Subcutaneous abdominal adipose tissue (tissue), 5 donors: ENCODE data around the gene SYNE2.
"Not testable (repeated sequence)": the region's sequence is repeated elsewhere in the genome, so short reads cannot be mapped to it uniquely, and the experiment has no call there.

Experiments used
- H3K27ac ChIP-seq: one replicate; pipeline ENCODE4 v1.7.0; 2013; ENCODE audit warnings: low read depth, mild to moderate bottlenecking, inconsistent platforms, low read length, moderate library complexity
- H3K27me3 ChIP-seq, 5 donors: one replicate each; pipeline ENCODE4 v1.7.0; 2013; ENCODE audit warnings: low read length in 5 of 5, inconsistent platforms in 1 of 5; ENCODE audit not compliant: control insufficient read depth in 5 of 5, insufficient read depth in 4 of 5
- H3K36me3 ChIP-seq, 5 donors: one replicate each; pipeline ENCODE4 v1.7.0; 2013; ENCODE audit warnings: low read length in 5 of 5; ENCODE audit not compliant: control insufficient read depth in 5 of 5, insufficient read depth in 5 of 5
- H3K4me1 ChIP-seq, 5 donors: one replicate each; pipeline ENCODE4 v1.7.0; 2013; ENCODE audit warnings: low read length in 5 of 5, mild to moderate bottlenecking in 3 of 5, moderate library complexity in 1 of 5; ENCODE audit not compliant: control insufficient read depth in 5 of 5, insufficient read depth in 5 of 5
- H3K4me3 ChIP-seq, 5 donors: one replicate each; pipeline ENCODE4 v1.7.0; 2013; ENCODE audit warnings: low read length in 5 of 5, low read depth in 1 of 5
- H3K9ac ChIP-seq, 5 donors: one replicate each; pipeline ENCODE4 v1.7.0; 2013; ENCODE audit warnings: low read length in 5 of 5, mild to moderate bottlenecking in 4 of 5, moderate library complexity in 3 of 5
- H3K9me3 ChIP-seq, 5 donors: one replicate each; pipeline ENCODE4 v1.7.0; 2013; ENCODE audit warnings: low read length in 5 of 5; ENCODE audit not compliant: control insufficient read depth in 5 of 5
- donor health status: healthy.
- donor health status: healthy.
- donor health status: healthy.
- donor health status: healthy.
- donor health status: healthy.

Gene SYNE2

GRCh38 chr14:64201296-64201695, 348.5 kb downstream of the SYNE2 start:
- H3K9ac ChIP-seq = no peak overlapping the region
- peaks cover 8 to 39% (median 30%) of the 10 kb centered on the region in 5 donors for H3K4me1 ChIP-seq
- no peaks in the 10 kb centered on the region for H3K9me3 ChIP-seq
- no peaks in the 10 kb centered on the region for H3K27me3 ChIP-seq
- no peak overlapping the region for H3K27ac ChIP-seq
- no peak overlapping the region for H3K4me3 ChIP-seq
- H3K36me3 ChIP-seq = peaks cover 0 to 16% (median 9%) of the 10 kb centered on the region in 5 donors

- no peak overlapping the region for H3K4me3 ChIP-seq
- no peak overlapping the region for H3K27ac ChIP-seq
- no peak overlapping the region for H3K9ac ChIP-seq
- H3K4me1 ChIP-seq = peaks cover 6 to 32% (median 23%) of the 10 kb centered on the region in 5 donors
- no peaks in the 10 kb centered on the region for H3K9me3 ChIP-seq
- no peaks in the 10 kb centered on the region for H3K27me3 ChIP-seq
- H3K36me3 ChIP-seq = peaks cover 0 to 16% (median 9%) of the 10 kb centered on the region in 5 donors
These were observed 349.2 kb downstream of the SYNE2 start for GRCh38 chr14:64201921-64202545.

- Histone ChIP-seq H3K27ac (no peak overlapping the region), H3K9me3 (no peaks in the 10 kb centered on the region), H3K4me3 (no peak overlapping the region), H3K36me3 (peaks cover 0 to 16% (median 9%) of the 10 kb centered on the region in 5 donors), H3K4me1 (peaks cover 6 to 28% (median 18%) of the 10 kb centered on the region in 5 donors), H3K9ac (no peak overlapping the region), H3K27me3 (no peaks in the 10 kb centered on the region)
These were observed 349.9 kb downstream of the SYNE2 start for GRCh38 chr14:64202716-64203115.

- Histone ChIP-seq H3K36me3 (peaks cover 0 to 22% (median 16%) of the 10 kb centered on the region in 5 donors), H3K27me3 (no peaks in the 10 kb centered on the region), H3K9ac (no peak overlapping the region), H3K4me3 (no peak overlapping the region), H3K27ac (no peak overlapping the region), H3K4me1 (peaks cover 6 to 24% (median 18%) of the 10 kb centered on the region in 5 donors), H3K9me3 (no peaks in the 10 kb centered on the region)
These were observed 350.7 kb downstream of the SYNE2 start for GRCh38 chr14:64203366-64204006.

GRCh38 chr14:64208261-64208660, 355.5 kb downstream of the SYNE2 start:
- no peak overlapping the region for H3K4me3 ChIP-seq
- H3K9me3 ChIP-seq = no peaks in the 10 kb centered on the region
- H3K36me3 ChIP-seq = peaks cover 0 to 57% (median 54%) of the 10 kb centered on the region in 5 donors
- no peak overlapping the region for H3K27ac ChIP-seq
- H3K4me1 ChIP-seq = no peaks in the 10 kb centered on the region
- no peak overlapping the region for H3K9ac ChIP-seq
- H3K27me3 ChIP-seq = no peaks in the 10 kb centered on the region

GRCh38 chr14:64208981-64209380, 356.2 kb downstream of the SYNE2 start:
- Histone ChIP-seq H3K27ac (no peak overlapping the region), H3K36me3 (peaks cover 0 to 60% (median 58%) of the 10 kb centered on the region in 5 donors), H3K9me3 (no peaks in the 10 kb centered on the region), H3K4me1 (no peaks in the 10 kb centered on the region), H3K9ac (no peak overlapping the region), H3K27me3 (no peaks in the 10 kb centered on the region), H3K4me3 (no peak overlapping the region)

- H3K4me3 ChIP-seq = no peak overlapping the region
- peaks cover 0 to 66% (median 64%) of the 10 kb centered on the region in 5 donors for H3K36me3 ChIP-seq
- no peaks in the 10 kb centered on the region for H3K4me1 ChIP-seq
- H3K27me3 ChIP-seq = no peaks in the 10 kb centered on the region
- H3K9ac ChIP-seq = no peak overlapping the region
- H3K9me3 ChIP-seq = no peaks in the 10 kb centered on the region
- no peak overlapping the region for H3K27ac ChIP-seq
These were observed 356.8 kb downstream of the SYNE2 start for GRCh38 chr14:64209444-64210131.

GRCh38 chr14:64210216-64210615, 357.4 kb downstream of the SYNE2 start:
- Histone ChIP-seq H3K36me3 (peaks cover 0 to 72% (median 70%) of the 10 kb centered on the region in 5 donors), H3K4me3 (no peak overlapping the region), H3K27ac (no peak overlapping the region)

GRCh38 chr14:64210912-64211311, 358.1 kb downstream of the SYNE2 start:
- peaks cover 0 to 79% (median 77%) of the 10 kb centered on the region in 5 donors for H3K36me3 ChIP-seq
- not testable (repeated sequence) for H3K4me3 ChIP-seq, H3K4me1 ChIP-seq, H3K27ac ChIP-seq, H3K27me3 ChIP-seq, H3K9ac ChIP-seq, H3K9me3 ChIP-seq

More at GRCh38 chr14:64210216-64210615, 357.4 kb downstream of the SYNE2 start:
- no peaks in the 10 kb centered on the region for H3K4me1 ChIP-seq
- no peaks in the 10 kb centered on the region for H3K9me3 ChIP-seq
- no peaks in the 10 kb centered on the region for H3K27me3 ChIP-seq
- no peak overlapping the region for H3K9ac ChIP-seq

- peaks cover 0 to 96% (median 86%) of the 10 kb centered on the region in 5 donors for H3K36me3 ChIP-seq
- H3K27ac ChIP-seq = no peak overlapping the region
- H3K27me3 ChIP-seq = no peaks in the 10 kb centered on the region
These were observed 359.9 kb downstream of the SYNE2 start for GRCh38 chr14:64212666-64213065.

More at GRCh38 chr14:64212666-64213065, 359.9 kb downstream of the SYNE2 start:
- H3K4me3 ChIP-seq = no peak overlapping the region
- no peaks in the 10 kb centered on the region for H3K9me3 ChIP-seq
- H3K4me1 ChIP-seq = peaks cover 0 to 7% (median 6%) of the 10 kb centered on the region in 5 donors
- H3K9ac ChIP-seq = no peak overlapping the region
